Fibroblast of skin of back (primary cell): ENCODE measurements around the gene MANEAL.

Experiments used
- DNase-seq: peaks from one replicate; pipeline ENCODE4 v3.0.0-alpha.2; 2013

MANEAL gene

GRCh38 chr1:37782491-37782890, 11.2 kb upstream of the MANEAL start:
- no peak for DNase-seq

- DNase-seq = no peak
Measured at GRCh38 chr1:37792943-37793686, 532 bp upstream of the MANEAL start.

GRCh38 chr1:37794372-37795339, 1.0 kb downstream of the MANEAL start:
- no peak for DNase-seq

- DNase-seq = peak; percentile 44
Measured at GRCh38 chr1:37795340-37796125, 1.9 kb downstream of the MANEAL start.

- peak; percentile 32 for DNase-seq
Measured at GRCh38 chr1:37797750-37798345, 4.2 kb downstream of the MANEAL start.

- no peak for DNase-seq
Measured at GRCh38 chr1:37802439-37802838, 8.8 kb downstream of the MANEAL start.

- DNase-seq = no peak
Measured at GRCh38 chr1:37807220-37807554, 13.5 kb downstream of the MANEAL start.

- peak; percentile 95 for DNase-seq
Measured at GRCh38 chr1:37807555-37808368, 14.1 kb downstream of the MANEAL start, which contains the start of the genes C1orf122 and YRDC. Gene C1orf122, plus strand, starts transcription at chr1:37807790. Its CDS starts 615 bp downstream, at chr1:37808405. Gene YRDC, minus strand, starts transcription at chr1:37808208. Its CDS starts 28 bp downstream, at chr1:37808180.

- DNase-seq = peak; percentile 84
Measured at GRCh38 chr1:37808369-37809319, 15.0 kb downstream of the MANEAL start.

GRCh38 chr1:37809942-37810341, 16.3 kb downstream of the MANEAL start:
- no peak for DNase-seq

GRCh38 chr1:37811027-37811655, 17.5 kb downstream of the MANEAL start:
- DNase-seq = peak; percentile 83

GRCh38 chr1:37813529-37814145, 20.0 kb downstream of the MANEAL start:
- no peak for DNase-seq

GRCh38 chr1:37814252-37814651, 20.6 kb downstream of the MANEAL start:
- DNase-seq = no peak

GRCh38 chr1:37817481-37817880, 23.8 kb downstream of the MANEAL start:
- no peak for DNase-seq

- no peak for DNase-seq
Measured at GRCh38 chr1:37821481-37821880, 27.8 kb downstream of the MANEAL start.

GRCh38 chr1:37822906-37823815, 29.5 kb downstream of the MANEAL start:
- DNase-seq = no peak

- DNase-seq = no peak
Measured at GRCh38 chr1:37824001-37824400, 30.4 kb downstream of the MANEAL start.

GRCh38 chr1:37825506-37825905, 31.9 kb downstream of the MANEAL start:
- no peak for DNase-seq
